NCI-H2029 treated with DMSO at 0.1 percent for 48 hours (cell line): ENCODE results near the gene LDLRAD3.

ENCODE experiments used
- DNase-seq: peaks from one replicate; lab custom pipeline; 2025; lab: John Stamatoyannopoulos, UW

The LDLRAD3 gene

GRCh38 chr11:35962369-35963138 is 18.7 kb downstream of the LDLRAD3 start:
- DNase-seq: no peak

DNA sequence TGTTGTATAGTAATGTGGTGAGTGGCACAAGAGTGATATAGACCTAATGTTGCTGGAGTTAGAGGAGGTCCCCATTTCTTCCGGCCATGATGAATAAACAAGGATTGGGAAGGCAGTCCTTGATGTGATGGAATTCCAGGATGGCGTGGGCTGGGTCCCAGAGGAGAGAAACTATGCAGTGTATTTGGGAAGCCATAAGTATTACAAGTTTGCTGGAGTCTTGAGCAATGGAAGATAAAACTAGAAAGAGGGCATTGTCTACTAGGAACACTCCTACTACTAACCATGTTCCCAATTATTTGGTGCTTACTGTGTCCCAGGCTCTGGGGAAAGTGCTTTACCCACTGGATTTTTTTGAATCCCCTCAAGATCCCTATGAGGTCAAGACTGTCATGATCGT is 20.0 kb downstream of the LDLRAD3 start:
- DNase-seq: no peak

DNA sequence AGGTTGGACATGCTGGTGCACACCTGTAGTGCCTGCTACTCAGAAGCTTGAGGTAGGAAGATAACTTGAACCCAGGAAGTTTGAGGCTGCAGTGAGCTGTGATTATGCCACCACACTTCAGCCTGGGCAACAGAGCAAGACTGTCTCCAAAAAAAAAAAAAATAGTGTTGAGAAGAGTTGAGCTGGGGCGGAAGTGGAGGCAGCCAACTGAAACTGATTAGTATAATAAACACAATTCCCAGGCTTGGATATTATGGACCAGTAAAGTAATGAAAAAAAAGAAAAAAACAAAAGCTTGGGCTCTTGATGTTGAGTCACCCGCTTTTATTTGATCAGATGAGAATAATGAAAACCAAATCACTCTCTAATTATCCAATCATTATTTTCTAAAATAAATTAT is 21.0 kb downstream of the LDLRAD3 start:
- no peak for DNase-seq

- DNase-seq: no peak
Observed at GRCh38 chr11:35967042-35967441, 23.2 kb downstream of the LDLRAD3 start.

GRCh38 chr11:35968386-35969088 is 24.7 kb downstream of the LDLRAD3 start:
- no peak for DNase-seq

- no peak for DNase-seq
Observed at GRCh38 chr11:35969089-35970042, 25.5 kb downstream of the LDLRAD3 start.

DNA sequence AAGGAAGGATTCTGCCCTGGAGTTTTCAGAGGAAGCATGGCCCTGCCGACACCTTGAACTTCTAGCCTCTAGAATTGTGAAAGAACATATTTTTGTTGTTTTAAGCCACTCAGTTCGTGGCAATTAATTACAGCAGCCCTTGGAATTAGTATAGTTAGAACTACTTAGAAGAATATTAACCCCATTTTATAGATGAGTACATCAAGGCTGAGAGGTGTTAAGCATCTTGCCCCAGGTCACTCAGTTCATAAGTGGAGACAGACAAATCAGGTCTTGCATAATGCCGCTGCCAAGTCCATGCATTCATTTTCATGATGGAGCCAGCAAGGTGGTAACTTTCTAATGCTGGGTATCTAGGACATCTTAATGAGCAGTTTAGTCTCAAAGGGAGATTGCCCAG is 26.6 kb downstream of the LDLRAD3 start:
- DNase-seq: no peak

- no peak for DNase-seq
Observed at GRCh38 chr11:35971841-35972422, 28.1 kb downstream of the LDLRAD3 start.

GRCh38 chr11:35974882-35975589 is 31.2 kb downstream of the LDLRAD3 start:
- DNase-seq: peak; percentile 59

- DNase-seq: no peak
Observed at GRCh38 chr11:35976434-35976833, 32.6 kb downstream of the LDLRAD3 start.

GRCh38 chr11:35978183-35978582 is 34.3 kb downstream of the LDLRAD3 start:
- DNase-seq: no peak

GRCh38 chr11:35978891-35979290 is 35.0 kb downstream of the LDLRAD3 start:
- DNase-seq: no peak

- no peak for DNase-seq
Observed at GRCh38 chr11:35980686-35981390, 37.0 kb downstream of the LDLRAD3 start.

DNA sequence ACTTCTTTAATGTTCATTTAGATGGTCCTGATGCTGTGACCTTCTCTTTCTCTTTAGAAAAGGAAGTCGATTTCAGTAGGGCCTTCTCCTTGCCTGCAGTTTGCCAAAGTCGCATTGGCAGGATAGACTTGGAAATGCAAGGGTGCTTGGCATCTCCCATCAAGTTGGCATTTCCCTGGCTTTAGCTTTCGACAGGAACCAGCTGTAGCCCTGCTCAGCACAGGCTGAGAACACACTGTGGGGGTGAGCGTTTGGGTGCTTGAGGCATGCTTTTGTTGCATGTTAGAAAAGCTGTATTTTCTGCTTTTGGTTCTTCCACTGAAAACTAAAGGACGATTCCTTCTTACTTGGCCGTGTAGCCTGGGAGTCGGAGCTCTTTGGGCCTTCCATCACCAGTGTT is 37.7 kb downstream of the LDLRAD3 start:
- no peak for DNase-seq

GRCh38 chr11:35982061-35982460 is 38.2 kb downstream of the LDLRAD3 start:
- no peak for DNase-seq

DNA sequence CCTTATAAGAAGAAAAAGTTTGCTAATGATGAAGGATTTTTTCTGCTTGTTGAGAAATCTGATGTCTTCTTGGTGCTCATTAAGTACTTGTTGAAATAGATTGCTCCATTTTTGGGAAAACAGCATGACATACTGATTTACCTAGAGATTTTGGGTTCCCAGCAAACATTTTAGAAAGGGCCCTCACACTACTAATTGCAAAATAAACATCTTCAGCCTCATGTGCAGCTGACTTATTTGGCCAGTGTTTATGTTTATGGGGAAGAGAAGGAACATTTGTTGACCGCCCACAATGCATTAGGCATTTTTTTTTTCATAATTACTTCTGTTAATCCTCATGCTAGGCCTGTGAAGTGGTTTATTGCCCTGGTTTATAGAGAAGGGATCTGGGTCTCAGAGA is 40.1 kb downstream of the LDLRAD3 start:
- DNase-seq: no peak

DNA sequence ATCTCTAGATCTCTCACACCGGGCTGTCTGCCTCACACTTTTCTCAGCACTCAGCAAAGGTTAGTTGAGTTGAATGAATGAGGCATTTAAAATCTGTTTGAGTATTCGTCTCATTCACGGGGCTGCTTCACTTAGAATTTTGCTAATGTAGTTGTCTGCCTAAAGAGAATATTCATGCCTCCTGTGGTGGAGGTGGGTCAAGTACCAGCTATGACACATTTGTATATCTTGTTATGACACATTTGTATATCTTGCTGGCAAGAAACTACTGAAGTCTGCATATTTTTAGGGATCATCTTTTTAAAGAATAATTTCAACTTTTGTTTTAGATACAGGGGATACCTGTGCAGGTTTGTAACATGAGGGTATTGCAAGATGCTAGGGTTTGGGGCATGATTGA is 43.1 kb downstream of the LDLRAD3 start:
- DNase-seq: no peak

- DNase-seq: no peak
Observed at GRCh38 chr11:35990170-35990569, 46.3 kb downstream of the LDLRAD3 start.

DNA sequence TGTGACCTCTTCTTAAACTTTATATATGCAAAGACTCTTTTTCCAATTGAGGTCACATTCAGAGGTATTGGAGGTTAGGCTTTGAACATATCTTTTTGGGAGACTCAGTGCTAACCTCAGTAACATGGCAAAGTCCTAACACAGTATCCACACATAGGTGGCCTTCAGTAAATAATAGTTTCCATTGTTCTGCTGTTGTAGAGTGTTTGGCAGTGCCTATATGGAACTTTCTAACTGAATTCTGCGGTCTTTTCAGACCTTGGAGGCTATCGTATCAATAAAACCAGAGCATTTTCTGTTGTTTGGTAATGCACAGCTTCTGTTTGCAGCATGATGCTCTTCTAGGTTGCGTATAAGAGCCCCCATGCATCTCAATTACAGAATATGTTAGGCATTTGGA is 47.0 kb downstream of the LDLRAD3 start:
- no peak for DNase-seq

DNA sequence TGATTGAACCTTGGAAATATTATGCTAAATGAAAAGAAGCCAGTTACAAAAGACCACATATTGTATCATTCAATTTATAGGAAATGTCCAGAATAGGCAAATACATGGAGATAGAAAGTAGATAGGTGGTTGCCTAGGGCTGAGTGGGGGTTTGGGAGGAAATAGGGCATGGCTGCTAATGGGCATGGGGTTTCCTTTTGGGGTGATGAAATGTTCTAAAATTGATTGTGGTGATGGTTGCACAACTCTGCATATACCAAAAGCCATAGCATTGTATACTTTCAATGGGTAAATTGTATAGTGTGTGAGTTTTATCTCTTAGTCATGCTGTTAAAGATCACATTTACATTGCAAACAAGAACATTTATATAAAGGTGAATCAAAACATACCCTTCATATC is 48.7 kb downstream of the LDLRAD3 start:
- no peak for DNase-seq

DNA sequence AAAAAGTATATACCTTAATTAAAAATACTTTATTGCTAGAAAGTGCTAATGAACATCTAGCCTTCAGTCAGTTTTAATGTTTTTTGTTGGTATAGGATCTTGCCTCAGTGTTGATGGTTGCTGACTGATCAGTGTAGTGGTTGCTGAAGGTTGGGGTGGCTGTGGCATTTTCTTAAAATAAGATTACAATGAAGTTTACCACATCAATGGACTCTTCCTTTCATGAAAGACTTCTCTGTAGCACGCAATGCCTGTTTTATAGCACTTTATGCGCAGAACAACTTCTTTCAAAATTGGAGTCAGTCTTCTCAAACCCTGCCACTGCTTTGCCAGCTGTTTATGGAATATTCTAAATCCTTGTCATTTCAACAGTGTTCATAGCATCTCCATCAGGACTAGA is 50.6 kb downstream of the LDLRAD3 start:
- no peak for DNase-seq
